Epithelial cell of esophagus (primary cell): Measurements from ENCODE around the gene RPL18A.
A peak's percentile ranks its signal among the peaks of the same experiment; 100 is the strongest.

Source experiments
- DNase-seq: peaks from one replicate; pipeline ENCODE4 v3.0.0; 2010; ENCODE audit warnings: low read depth
- H3K4me3 ChIP-seq: 2 replicates; pipeline ENCODE4 v1.5.1; 2011; ENCODE audit warnings: mild to moderate bottlenecking, low read length, control low read depth
- TF ChIP-seq, protein P1 (sequence below): IDR thresholded peaks from 2 replicates; pipeline ENCODE4 v1.5.1; 2011; ENCODE audit warnings: low read depth, mild to moderate bottlenecking, low read length, control low read depth, inconsistent platforms; ENCODE audit not compliant: insufficient read depth; ENCODE audit errors: missing control alignments

Gene RPL18A

DNA sequence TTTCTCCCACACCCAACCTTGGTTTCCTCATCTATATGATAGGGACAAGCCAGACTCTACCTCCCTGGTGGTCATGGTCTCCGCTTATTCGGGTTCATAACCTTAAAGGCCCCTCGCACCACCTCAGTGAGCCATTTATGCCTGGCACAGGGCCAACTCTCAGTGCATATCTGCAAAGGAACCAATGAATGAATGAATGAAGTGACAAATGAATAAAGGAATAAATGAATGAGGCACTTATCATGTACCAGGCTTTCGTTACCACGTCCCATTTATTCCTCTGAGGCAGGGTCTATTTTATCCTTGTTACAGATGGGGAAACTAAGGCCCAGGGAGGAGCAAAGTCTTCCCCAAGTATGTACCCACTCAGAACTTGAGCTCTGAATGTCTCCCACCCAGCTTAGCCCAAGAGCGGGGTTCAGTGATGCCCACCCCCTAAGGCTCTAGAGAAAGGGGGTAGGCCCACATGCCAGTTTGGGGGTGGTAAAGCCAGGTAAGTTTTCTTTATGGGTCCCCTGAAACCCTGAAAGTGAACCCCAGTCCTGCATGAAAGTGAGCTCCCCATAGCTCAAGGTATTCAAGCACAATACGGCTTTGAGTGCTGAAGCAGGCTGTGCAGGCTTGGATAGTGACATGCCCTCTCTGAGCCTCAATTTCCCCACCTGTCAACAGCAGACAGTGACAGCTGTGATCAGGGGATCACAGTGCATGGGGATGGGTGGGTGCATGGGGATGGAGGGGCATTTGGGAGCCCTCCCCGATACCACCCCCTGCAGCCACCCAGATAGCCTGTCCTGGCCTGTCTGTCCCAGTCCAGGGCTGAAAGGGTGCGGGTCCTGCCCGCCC is 11.5 kb downstream of the RPL18A start:
- TF ChIP-seq, protein P1, sequence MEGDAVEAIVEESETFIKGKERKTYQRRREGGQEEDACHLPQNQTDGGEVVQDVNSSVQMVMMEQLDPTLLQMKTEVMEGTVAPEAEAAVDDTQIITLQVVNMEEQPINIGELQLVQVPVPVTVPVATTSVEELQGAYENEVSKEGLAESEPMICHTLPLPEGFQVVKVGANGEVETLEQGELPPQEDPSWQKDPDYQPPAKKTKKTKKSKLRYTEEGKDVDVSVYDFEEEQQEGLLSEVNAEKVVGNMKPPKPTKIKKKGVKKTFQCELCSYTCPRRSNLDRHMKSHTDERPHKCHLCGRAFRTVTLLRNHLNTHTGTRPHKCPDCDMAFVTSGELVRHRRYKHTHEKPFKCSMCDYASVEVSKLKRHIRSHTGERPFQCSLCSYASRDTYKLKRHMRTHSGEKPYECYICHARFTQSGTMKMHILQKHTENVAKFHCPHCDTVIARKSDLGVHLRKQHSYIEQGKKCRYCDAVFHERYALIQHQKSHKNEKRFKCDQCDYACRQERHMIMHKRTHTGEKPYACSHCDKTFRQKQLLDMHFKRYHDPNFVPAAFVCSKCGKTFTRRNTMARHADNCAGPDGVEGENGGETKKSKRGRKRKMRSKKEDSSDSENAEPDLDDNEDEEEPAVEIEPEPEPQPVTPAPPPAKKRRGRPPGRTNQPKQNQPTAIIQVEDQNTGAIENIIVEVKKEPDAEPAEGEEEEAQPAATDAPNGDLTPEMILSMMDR = no peak
- H3K4me3 ChIP-seq = no peak overlapping the region
- no peak for DNase-seq

GRCh38 chr19:17871878-17872250 is 12.2 kb downstream of the RPL18A start, which contains the start of gene SLC5A5:
TSS of gene SLC5A5 (plus strand) at chr19:17871945. CDS start at chr19:17872320, 375 bp downstream.
- TF ChIP-seq, protein P1 = no peak
- no peak within 1 kb of the TSS for H3K4me3 ChIP-seq
- no peak for DNase-seq

DNA sequence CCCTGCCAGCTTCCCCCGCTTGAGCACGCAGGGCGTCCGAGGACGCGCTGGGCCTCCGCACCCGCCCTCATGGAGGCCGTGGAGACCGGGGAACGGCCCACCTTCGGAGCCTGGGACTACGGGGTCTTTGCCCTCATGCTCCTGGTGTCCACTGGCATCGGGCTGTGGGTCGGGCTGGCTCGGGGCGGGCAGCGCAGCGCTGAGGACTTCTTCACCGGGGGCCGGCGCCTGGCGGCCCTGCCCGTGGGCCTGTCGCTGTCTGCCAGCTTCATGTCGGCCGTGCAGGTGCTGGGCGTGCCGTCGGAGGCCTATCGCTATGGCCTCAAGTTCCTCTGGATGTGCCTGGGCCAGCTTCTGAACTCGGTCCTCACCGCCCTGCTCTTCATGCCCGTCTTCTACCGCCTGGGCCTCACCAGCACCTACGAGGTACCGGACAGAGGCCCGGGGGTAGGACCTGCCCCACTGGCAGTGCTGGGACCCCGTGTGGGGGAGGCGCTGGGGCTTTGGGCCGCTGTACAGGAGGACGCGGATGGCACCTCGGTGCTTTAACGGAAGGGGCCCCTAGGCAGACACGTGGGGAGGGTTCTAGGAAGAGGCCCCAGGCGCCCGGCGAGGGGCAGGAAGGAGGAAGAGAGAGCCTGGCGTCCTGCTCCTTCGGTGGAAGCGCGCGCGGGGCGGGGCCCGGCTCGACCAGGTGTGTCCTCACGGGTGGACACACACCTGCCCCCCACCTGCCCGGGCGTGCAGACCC is 12.7 kb downstream of the RPL18A start:
- H3K4me3 ChIP-seq = no peak overlapping the region
- TF ChIP-seq, protein P1 = no peak
- DNase-seq = no peak

- TF ChIP-seq, protein P1 = no peak
- no peak overlapping the region for H3K4me3 ChIP-seq
- peak; percentile 60 for DNase-seq
These were observed 14.4 kb downstream of the RPL18A start for GRCh38 chr19:17873786-17874757.

GRCh38 chr19:17874758-17875135 is 15.0 kb downstream of the RPL18A start:
- H3K4me3 ChIP-seq = no peak overlapping the region
- TF ChIP-seq, protein P1 = no peak
- DNase-seq = no peak

DNA sequence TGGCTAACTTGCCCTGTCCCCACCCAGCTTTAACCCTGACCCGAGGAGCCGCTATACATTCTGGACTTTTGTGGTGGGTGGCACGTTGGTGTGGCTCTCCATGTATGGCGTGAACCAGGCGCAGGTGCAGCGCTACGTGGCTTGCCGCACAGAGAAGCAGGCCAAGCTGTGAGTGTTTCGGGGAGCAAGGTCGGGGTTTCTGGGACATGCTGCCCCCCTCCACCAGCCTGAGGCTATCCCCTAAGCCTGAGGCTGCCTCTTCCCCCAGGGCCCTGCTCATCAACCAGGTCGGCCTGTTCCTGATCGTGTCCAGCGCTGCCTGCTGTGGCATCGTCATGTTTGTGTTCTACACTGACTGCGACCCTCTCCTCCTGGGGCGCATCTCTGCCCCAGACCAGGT is 18.0 kb downstream of the RPL18A start:
- TF ChIP-seq, protein P1 = no peak
- H3K4me3 ChIP-seq = no peak overlapping the region
- DNase-seq = no peak
